Stimulated activated CD4-positive, alpha-beta T cell treated with anti-CD3 and anti-CD28 coated beads, Interleukin-1b, Interleukin-23, amount 100 ng/mL, for 1 hour (primary cell): ENCODE data around the gene COL9A2.

Source experiments
- DNase-seq, 2 donors: peaks; one replicate each; pipeline ENCODE4 v3.0.0-alpha.2; 2020; ENCODE audit warnings: low read depth in 2 of 2

COL9A2 gene

GRCh38 chr1:40303051-40303771 is 13.9 kb downstream of the COL9A2 start:
- DNase-seq, result no peak

GRCh38 chr1:40302475-40302874 is 14.6 kb downstream of the COL9A2 start:
- no peak for DNase-seq

GRCh38 chr1:40301541-40302299 is 15.4 kb downstream of the COL9A2 start:
- no peak for DNase-seq

- DNase-seq, result no peak
Measured at GRCh38 chr1:40301066-40301465, 16.0 kb downstream of the COL9A2 start.

GRCh38 chr1:40300651-40301050 is 16.4 kb downstream of the COL9A2 start:
- DNase-seq, result no peak

GRCh38 chr1:40300249-40300567 is 16.9 kb downstream of the COL9A2 start:
- DNase-seq, result no peak

GRCh38 chr1:40299366-40300248 is 17.5 kb downstream of the COL9A2 start:
- no peak for DNase-seq

GRCh38 chr1:40291293-40291692 is 25.8 kb downstream of the COL9A2 start:
- no peak for DNase-seq

- no peak for DNase-seq
Measured at GRCh38 chr1:40281853-40282252, 35.2 kb downstream of the COL9A2 start.

- DNase-seq, result no peak
Measured at GRCh38 chr1:40276122-40276521, 41.0 kb downstream of the COL9A2 start.

GRCh38 chr1:40274331-40274730 is 42.8 kb downstream of the COL9A2 start:
- DNase-seq, result no peak

- no peak for DNase-seq
Measured at GRCh38 chr1:40273547-40274166, 43.4 kb downstream of the COL9A2 start.

- no peak for DNase-seq
Measured at GRCh38 chr1:40272653-40273213, 44.4 kb downstream of the COL9A2 start.

- DNase-seq, result no peak
Measured at GRCh38 chr1:40270152-40270834, 46.8 kb downstream of the COL9A2 start.

- DNase-seq, result no peak
Measured at GRCh38 chr1:40268211-40268610, 48.9 kb downstream of the COL9A2 start.

- no peak for DNase-seq
Measured at GRCh38 chr1:40267767-40268187, 49.3 kb downstream of the COL9A2 start.

GRCh38 chr1:40266786-40267535 is 50.1 kb downstream of the COL9A2 start:
- DNase-seq, result no peak

GRCh38 chr1:40265919-40266318 is 51.2 kb downstream of the COL9A2 start:
- no peak for DNase-seq

GRCh38 chr1:40265298-40265697 is 51.8 kb downstream of the COL9A2 start:
- no peak for DNase-seq

GRCh38 chr1:40264354-40264781 is 52.7 kb downstream of the COL9A2 start:
- no peak for DNase-seq
